Fibroblast of lung (primary cell): ENCODE data around the gene TMSB4X.

Experiments used
- EZH2 ChIP-seq: IDR thresholded peaks from 2 replicates; pipeline ENCODE4 v1.5.1; 2012; ENCODE audit warnings: low read length, control low read depth, mild to moderate bottlenecking; ENCODE audit errors: missing control alignments
- TF ChIP-seq, protein P1 (sequence below), 2 donors: IDR thresholded peaks in 1 of 2; conservative IDR thresholded peaks in 1 of 2; 1 replicate in 1 of 2; 2 replicates in 1 of 2; pipeline ENCODE4 v1.5.1; 2011 to 2012; ENCODE audit warnings: low read length in 2 of 2, control low read depth in 1 of 2, inconsistent platforms in 1 of 2, low read depth in 1 of 2, mild to moderate bottlenecking in 1 of 2

- TF ChIP-seq EZH2 = no peak
- TF ChIP-seq, protein P1, sequence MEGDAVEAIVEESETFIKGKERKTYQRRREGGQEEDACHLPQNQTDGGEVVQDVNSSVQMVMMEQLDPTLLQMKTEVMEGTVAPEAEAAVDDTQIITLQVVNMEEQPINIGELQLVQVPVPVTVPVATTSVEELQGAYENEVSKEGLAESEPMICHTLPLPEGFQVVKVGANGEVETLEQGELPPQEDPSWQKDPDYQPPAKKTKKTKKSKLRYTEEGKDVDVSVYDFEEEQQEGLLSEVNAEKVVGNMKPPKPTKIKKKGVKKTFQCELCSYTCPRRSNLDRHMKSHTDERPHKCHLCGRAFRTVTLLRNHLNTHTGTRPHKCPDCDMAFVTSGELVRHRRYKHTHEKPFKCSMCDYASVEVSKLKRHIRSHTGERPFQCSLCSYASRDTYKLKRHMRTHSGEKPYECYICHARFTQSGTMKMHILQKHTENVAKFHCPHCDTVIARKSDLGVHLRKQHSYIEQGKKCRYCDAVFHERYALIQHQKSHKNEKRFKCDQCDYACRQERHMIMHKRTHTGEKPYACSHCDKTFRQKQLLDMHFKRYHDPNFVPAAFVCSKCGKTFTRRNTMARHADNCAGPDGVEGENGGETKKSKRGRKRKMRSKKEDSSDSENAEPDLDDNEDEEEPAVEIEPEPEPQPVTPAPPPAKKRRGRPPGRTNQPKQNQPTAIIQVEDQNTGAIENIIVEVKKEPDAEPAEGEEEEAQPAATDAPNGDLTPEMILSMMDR (conservative IDR thresholded peaks at IDR 0.05 in 1 of 2, IDR thresholded peaks at IDR 0.05 in 1 of 2; ENCODE audit: low read depth in 1 of 2, low read length in 2 of 2) = no peak
Observed at GRCh38 chrX:12929701-12930100, 45.2 kb upstream of the TMSB4X start.
